Effector memory CD8-positive, alpha-beta T cell (primary cell): ENCODE data around the gene COL18A1.

Experiments used
- ATAC-seq: fragments of 150-1000 bp; cut with Tn5 transposase; replicated peaks from 2 replicates; pipeline ENCODE4 v1.10.0; 2021; ENCODE audit warnings: mild to moderate bottlenecking, moderate library complexity
- DNase-seq, 3 experiments: peaks; one replicate each; pipeline ENCODE4 v3.0.0; 2021
- H3K27ac Mint-ChIP-seq, 2 donors: one replicate each; pipeline ENCODE4 v1.8.0; 2022; ENCODE audit warnings: mild to moderate bottlenecking in 2 of 2, mixed read lengths in 2 of 2, moderate library complexity in 2 of 2
- H3K27me3 Mint-ChIP-seq, 2 donors: one replicate each; pipeline ENCODE4 v1.8.0; 2022; ENCODE audit warnings: mixed read lengths in 2 of 2
- H3K36me3 Mint-ChIP-seq: one replicate; pipeline ENCODE4 v1.8.0; 2022; ENCODE audit warnings: mild to moderate bottlenecking, moderate library complexity, mixed read lengths; ENCODE audit not compliant: insufficient read depth
- H3K4me1 Mint-ChIP-seq, 2 donors: one replicate each; pipeline ENCODE4 v1.8.0; 2022; ENCODE audit warnings: low read depth in 2 of 2, mixed read lengths in 2 of 2
- H3K4me3 Mint-ChIP-seq, 2 donors: one replicate each; pipeline ENCODE4 v1.8.0; 2022; ENCODE audit warnings: mild to moderate bottlenecking in 2 of 2, mixed read lengths in 2 of 2, moderate library complexity in 2 of 2
- H3K9me3 Mint-ChIP-seq, 2 donors: one replicate each; pipeline ENCODE4 v1.8.0; 2022; ENCODE audit warnings: mixed read lengths in 2 of 2

COL18A1 gene

DNA sequence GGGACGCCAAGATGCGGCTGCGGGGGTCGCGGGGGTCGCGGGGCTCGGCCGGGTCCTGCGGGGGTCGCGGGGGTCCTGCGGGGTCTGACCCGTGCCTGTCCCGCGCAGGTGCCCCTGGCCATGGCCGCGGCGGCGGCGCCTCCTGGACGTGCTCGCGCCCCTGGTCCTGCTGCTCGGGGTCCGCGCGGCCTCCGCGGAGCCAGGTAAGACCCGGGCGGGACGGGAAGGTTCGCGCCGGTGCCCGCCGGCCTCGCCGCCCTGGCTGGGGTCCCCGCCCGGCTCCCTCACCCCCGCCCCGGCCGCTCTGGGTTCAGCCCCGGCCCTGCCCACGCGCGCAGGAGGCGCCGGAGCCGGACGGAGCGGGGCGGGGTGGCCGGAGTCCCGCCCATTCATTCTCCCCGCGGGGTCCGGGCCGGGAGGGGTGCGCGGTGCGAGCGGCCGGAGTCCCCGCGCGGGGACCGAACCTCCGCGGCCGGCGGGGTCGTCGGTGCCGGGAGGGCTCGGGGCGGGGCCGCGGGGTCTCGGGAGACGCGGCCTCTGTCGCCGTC lies 380 bp downstream of the COL18A1 start:
- H3K4me1 Mint-ChIP-seq = peaks cover 11 to 13% of the 10 kb centered on the region in 2 donors
- H3K27ac Mint-ChIP-seq = no peak overlapping the region
- H3K9me3 Mint-ChIP-seq = peaks cover 0 to 8% of the 10 kb centered on the region in 2 donors
- no peak for DNase-seq
- H3K27me3 Mint-ChIP-seq = peaks cover 53 to 86% of the 10 kb centered on the region in 2 donors
- no peak overlapping the region for H3K4me3 Mint-ChIP-seq
- H3K36me3 Mint-ChIP-seq = peaks cover 4% of the 10 kb centered on the region
- ATAC-seq = peak; percentile 22

DNA sequence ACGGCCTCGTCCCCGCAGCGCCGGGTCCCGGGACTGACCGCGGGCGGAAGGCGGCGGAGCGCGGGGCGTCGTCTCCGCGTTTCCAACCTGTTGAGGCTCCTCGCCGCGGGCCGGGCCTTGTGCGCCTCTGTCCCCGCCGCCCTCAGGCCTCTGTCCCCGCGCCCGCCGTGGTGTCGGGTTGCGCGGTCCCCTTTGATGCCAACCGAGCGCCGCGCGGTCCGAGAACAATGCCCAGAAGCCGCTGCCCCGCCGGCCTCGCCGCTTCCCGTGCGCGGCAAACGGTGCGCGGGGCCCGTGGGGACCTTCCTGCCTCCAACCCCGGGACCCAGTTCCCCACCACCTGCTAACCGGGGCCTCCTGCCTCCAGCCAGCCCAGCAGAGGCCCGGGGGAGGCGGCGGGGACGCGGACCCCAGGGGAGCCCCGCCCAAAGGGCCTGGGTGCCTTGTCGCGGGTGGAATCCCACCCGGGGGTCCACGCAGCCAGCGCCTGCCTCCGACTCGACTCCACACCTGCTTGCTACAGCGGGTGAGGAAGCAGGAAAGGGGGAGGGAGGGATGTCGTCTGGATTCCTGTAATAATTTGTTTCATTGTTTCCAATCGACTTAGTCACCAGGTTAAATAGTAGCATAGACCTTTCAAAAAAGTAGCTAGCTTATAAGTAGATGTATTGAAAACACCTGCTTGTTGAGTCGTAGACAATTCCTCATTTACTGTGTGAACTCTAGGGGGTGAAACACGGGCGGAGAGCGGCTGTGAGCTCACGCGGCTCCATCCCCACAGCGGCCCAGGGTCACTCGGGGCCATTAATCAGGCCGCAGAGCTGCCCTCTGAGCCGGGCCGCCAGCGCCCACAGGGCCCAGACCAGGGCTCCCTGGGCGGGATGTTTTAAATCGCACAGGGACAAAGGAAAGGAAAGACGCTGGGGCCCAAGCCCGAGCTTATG lies 1.1 kb downstream of the COL18A1 start:
- ATAC-seq = no peak
- Mint-ChIP-seq H3K9me3 (peaks cover 0 to 5% of the 10 kb centered on the region in 2 donors), H3K4me3 (peak overlapping the region; percentile 20 to 52), H3K27me3 (peaks cover 49 to 86% of the 10 kb centered on the region in 2 donors), H3K36me3 (peaks cover 4% of the 10 kb centered on the region), H3K27ac (no peak overlapping the region), H3K4me1 (peaks cover 11 to 13% of the 10 kb centered on the region in 2 donors)
- DNase-seq = no peak

DNA sequence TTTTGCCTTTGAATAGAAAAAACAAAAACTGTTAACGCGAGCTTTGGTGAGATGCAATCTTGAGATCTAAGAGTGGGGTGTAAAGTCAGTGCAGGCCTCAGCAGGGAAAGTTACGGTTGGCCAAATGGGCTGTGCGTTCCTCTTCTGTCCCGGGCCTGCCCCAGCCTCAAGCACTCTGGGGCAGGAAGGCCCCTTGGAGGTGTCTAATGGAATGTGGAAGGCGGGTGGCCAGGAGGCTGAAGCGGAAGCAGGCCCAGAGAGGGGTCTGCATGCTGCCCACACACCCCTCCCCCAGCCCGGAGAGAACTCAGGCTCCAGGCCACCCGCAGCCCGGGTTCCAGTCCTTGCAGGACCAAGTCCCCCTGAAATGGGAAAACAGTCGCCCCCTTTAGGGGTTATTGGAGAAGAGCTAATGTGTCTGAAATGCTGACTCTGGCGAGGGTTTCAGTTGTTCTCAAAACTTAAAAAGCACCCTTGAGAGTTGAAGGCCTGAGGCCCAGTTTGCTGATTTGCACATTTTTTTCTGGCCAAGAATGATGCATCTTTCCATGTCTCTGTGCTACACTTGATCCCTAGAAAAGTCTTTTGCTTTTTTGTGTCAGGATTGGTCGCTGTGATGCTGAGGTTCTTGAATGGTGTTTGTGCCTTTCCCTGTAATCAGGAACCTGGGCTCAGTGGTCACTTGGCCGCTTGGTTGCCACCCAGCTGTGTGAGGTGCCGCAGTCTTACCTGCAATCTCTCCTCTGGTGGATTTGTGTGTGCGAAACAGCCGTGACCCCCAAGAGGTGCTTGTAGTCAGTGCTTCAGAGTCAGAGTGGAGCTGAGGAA lies 2.0 kb downstream of the COL18A1 start:
- no peaks in the 10 kb centered on the region for H3K9me3 Mint-ChIP-seq
- no peak overlapping the region for H3K27ac Mint-ChIP-seq
- peaks cover 4% of the 10 kb centered on the region for H3K36me3 Mint-ChIP-seq
- H3K27me3 Mint-ChIP-seq = peaks cover 43 to 85% of the 10 kb centered on the region in 2 donors
- no peak for ATAC-seq
- H3K4me1 Mint-ChIP-seq = peaks cover 11 to 13% of the 10 kb centered on the region in 2 donors
- no peak for DNase-seq
- peak overlapping the region; percentile 20 to 52 for H3K4me3 Mint-ChIP-seq

DNA sequence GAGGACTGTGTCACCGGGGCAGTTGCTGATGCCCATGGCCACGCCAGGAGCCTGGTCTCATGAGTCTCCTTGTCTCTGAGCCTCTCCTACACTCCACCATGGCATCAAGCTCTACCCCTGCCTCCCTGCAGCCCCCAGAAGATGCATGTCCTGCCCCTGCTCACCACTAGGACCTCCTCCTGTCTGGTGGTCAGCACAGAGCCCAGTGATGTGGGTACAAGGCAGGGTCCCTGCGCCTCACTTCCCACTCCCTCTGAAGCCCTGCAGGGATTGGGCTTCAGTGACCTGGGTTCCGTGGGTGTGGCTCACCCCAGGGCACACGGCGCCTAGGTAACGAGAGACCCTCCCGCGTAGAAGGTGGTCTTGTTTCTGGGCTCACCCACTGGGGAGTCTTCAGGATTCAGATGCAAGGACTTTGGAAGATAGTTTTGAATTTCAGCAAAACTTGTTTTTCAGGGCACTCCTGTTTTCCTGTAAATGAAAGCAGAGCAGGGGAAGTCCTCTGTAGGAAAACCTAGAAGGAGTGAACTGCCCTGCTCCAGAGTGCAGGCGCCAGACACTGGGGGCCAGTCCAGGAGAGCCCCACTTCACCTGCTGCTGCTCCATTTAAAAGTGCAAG lies 2.8 kb downstream of the COL18A1 start:
- peaks cover 11 to 13% of the 10 kb centered on the region in 2 donors for H3K4me1 Mint-ChIP-seq
- peaks cover 4% of the 10 kb centered on the region for H3K36me3 Mint-ChIP-seq
- no peak overlapping the region for H3K4me3 Mint-ChIP-seq
- no peak for ATAC-seq
- peaks cover 42 to 85% of the 10 kb centered on the region in 2 donors for H3K27me3 Mint-ChIP-seq
- no peaks in the 10 kb centered on the region for H3K9me3 Mint-ChIP-seq
- DNase-seq = no peak
- H3K27ac Mint-ChIP-seq = no peak overlapping the region

DNA sequence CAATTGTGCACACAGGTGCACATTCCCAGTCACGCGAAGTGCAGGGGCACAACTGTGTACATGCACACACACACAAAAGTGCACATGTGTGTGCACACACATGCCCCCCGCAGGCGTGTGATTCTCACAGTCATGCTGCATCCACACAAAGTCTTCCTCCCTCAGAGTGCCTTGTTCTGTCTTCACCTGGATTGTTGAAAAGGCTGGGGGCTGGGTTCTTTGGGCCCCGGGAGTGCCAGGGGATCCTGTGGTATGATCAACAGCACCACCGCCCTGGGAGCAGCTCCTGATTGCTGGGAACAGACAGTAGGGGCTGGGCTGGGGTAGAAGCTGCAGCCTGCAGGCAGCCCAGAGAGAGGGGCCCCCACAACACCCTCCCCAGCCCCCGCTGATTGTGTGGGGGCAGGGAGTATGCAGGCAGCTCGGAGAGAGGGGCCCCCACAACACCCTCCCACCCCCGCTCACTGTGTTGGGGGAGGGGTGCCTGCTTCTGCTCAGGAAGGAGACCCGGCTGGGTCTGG lies 3.4 kb downstream of the COL18A1 start:
- DNase-seq (no peak), ATAC-seq (no peak)
- H3K36me3 Mint-ChIP-seq = peaks cover 4% of the 10 kb centered on the region
- peaks cover 11 to 12% of the 10 kb centered on the region in 2 donors for H3K4me1 Mint-ChIP-seq
- H3K27me3 Mint-ChIP-seq = peaks cover 39 to 85% of the 10 kb centered on the region in 2 donors
- no peak overlapping the region for H3K4me3 Mint-ChIP-seq
- H3K9me3 Mint-ChIP-seq = no peaks in the 10 kb centered on the region
- H3K27ac Mint-ChIP-seq = no peak overlapping the region

DNA sequence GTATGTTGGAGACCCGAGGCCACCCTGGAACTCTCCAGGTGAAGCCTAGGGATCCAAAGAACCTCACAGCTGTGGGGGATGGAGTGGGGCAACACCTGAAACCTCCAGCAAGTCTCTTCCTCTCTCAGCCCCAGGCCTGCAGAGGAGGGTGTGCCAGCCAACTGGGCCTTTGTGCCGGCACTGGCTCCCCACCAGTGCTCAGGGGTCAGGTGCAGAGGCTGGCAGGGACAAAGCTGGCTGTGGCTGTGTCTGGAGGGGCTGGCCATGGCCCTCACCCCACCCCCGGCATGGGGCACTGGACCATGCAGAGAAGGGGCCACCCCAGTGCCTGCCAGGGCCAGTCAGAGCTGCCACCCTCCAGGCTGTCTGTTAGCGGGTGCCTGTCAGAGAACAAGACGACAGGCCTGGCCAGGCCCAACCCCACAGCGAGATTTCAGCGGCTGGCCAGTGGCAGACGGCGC lies 3.9 kb downstream of the COL18A1 start:
- Mint-ChIP-seq H3K4me1 (peaks cover 8 to 9% of the 10 kb centered on the region in 2 donors), H3K27ac (no peak overlapping the region), H3K9me3 (no peaks in the 10 kb centered on the region), H3K4me3 (no peak overlapping the region), H3K36me3 (peaks cover under 1% of the 10 kb centered on the region), H3K27me3 (peaks cover 34 to 80% of the 10 kb centered on the region in 2 donors)
- DNase-seq = no peak
- no peak for ATAC-seq

DNA sequence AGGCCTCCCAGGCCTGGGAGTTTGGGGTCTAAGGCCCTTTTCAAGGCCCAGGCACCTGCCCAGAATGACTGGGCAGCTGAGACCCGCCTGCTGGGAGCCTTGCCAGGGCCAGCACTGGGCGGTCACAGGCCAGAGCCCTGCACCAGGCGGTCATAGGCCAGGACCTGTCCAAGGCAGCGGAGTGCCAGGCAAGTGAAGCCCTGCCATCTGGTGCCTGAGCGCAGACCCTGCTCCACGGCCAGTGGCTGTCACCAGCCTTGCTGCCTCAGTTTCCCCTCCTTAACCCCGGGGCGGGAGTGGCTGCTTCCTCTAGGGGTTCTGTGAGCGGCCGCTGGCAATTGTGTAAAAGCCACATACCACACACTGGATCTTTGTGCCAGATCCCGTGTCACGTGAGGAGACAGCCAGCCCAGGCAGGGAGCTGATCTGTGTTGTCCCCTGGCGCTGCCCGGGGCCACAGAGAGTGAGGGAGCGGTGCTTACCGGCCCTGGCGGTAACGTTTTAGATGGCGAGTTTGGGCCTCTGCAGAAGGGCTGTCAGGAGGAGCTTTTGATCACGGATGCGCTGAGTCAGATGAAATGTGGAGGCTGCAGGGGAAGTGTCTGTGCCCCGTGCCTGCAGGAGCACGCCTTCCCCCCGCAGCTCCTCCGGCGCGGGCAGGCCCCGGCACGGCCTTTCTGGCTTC lies 4.6 kb downstream of the COL18A1 start:
- ATAC-seq = no peak

DNA sequence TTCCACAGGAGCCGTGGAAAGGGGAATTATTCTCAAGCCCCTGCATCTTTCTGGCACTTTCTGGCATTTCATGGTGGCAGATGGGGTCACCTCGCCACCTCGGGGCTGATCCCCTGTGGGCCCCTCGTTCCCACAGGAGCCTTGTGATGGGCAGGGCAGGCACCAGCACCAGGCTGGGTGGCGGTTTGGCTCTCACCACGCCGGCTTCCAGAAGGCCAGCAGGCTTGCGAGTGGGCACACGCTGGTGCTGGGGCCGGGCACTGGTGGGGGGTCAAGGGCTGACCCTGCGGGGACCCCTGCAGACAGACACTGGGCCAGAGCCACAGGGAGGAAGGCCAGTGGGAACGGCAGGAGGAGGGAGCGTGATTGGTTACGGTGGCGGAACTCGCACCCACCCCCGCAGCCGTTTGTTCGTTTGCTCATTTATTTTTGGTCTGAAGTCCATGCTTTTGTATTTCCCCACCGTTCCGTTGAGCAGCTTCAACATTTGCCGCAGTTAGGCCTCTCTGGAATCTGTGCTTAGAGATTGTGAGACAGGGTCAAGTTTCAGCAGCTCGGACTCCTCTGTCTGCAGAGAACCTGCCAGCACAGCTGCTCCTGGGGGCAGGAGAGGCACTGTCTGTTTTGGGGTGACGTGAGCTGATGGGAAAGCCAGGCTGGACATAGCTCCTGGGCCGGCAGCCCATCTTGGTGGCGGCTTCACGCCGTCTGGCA lies 5.3 kb downstream of the COL18A1 start:
- ATAC-seq (no peak), DNase-seq (no peak)
- Mint-ChIP-seq H3K27me3 (peaks cover 28 to 86% of the 10 kb centered on the region in 2 donors), H3K4me1 (peaks cover 3 to 4% of the 10 kb centered on the region in 2 donors), H3K9me3 (no peaks in the 10 kb centered on the region), H3K4me3 (no peak overlapping the region), H3K27ac (no peak overlapping the region), H3K36me3 (no peaks in the 10 kb centered on the region)

More for the DNA sequence above, 4.6 kb downstream of the COL18A1 start:
- Mint-ChIP-seq H3K27ac (no peak overlapping the region), H3K9me3 (no peaks in the 10 kb centered on the region), H3K36me3 (no peaks in the 10 kb centered on the region), H3K4me3 (no peak overlapping the region), H3K4me1 (peaks cover 3 to 4% of the 10 kb centered on the region in 2 donors), H3K27me3 (peaks cover 28 to 79% of the 10 kb centered on the region in 2 donors)
- no peak for DNase-seq

DNA sequence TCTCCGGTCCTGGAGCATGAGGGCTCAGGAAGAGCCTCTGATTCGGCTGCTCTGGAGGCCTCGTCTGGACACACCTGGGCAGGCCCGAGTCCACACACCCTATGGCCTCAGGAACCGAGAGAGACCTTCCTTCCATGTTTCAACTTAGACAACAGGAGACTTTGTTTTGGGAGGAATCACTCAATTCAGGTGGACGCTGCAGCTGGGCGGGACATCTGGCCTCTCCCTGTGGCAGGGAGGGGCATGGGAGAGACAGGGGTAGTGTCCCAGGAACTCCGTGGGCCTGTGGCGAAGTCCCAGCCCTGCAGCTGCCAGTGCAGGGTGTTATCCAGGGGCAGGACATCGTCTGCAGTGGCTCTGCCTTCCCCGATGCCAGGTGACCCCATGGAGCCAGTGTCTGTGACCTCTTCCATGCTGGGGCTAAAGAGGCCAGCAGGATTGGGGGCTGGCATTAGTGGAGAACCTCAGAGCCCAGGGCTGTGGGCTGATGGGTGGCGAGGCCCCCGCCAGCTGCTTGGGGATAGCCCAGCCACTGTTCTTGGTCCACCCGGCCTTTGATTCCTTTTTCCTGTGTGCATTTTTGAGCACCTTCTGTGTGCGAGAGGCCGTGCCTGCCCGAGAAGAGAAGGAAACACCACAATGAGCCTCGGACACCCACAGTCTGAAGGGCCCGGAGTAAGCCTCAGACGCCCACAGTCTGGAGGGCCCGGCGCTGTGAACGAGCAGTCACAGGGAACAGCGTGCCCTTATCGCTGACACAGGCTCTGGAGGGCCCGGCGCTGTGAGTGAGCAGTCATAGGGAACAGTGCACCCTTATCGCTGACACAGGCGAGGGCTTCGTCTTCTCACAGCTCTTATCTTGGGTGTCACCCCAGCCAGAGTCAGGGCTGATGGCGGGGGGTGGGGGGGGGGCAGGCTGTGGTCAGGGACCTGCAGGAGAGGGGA lies 6.2 kb downstream of the COL18A1 start:
- H3K27me3 Mint-ChIP-seq = peaks cover 28 to 86% of the 10 kb centered on the region in 2 donors

DNA sequence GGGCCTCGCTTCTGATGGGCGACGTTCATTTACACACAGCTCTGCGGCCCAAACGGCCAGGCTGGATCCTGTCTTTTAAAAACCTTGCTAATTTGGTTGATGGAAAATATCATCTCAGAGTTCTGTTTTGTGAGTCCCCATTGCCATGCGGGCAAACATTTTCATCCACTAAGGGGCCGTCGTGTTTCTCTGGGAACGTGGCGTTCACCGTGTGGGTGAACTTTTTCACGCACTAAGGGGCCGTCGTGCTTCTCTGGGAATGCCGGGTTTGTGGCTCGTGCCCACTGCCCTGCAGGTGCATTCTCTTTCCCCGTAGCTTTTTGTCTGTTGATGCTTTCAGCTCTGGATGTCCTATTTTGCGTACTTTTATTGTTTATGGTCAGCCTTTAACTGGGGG lies 6.8 kb downstream of the COL18A1 start:
- ATAC-seq (no peak), DNase-seq (no peak)
- Mint-ChIP-seq H3K27ac (no peak overlapping the region), H3K4me3 (no peak overlapping the region), H3K27me3 (peaks cover 22 to 85% of the 10 kb centered on the region in 2 donors), H3K9me3 (no peaks in the 10 kb centered on the region), H3K4me1 (no peaks in the 10 kb centered on the region), H3K36me3 (no peaks in the 10 kb centered on the region)

More for the DNA sequence above, 6.2 kb downstream of the COL18A1 start:
- no peak for ATAC-seq
- peaks cover 3 to 4% of the 10 kb centered on the region in 2 donors for H3K4me1 Mint-ChIP-seq
- no peak overlapping the region for H3K4me3 Mint-ChIP-seq
- no peak for DNase-seq
- H3K27ac Mint-ChIP-seq = no peak overlapping the region
- no peaks in the 10 kb centered on the region for H3K9me3 Mint-ChIP-seq
- H3K36me3 Mint-ChIP-seq = no peaks in the 10 kb centered on the region

DNA sequence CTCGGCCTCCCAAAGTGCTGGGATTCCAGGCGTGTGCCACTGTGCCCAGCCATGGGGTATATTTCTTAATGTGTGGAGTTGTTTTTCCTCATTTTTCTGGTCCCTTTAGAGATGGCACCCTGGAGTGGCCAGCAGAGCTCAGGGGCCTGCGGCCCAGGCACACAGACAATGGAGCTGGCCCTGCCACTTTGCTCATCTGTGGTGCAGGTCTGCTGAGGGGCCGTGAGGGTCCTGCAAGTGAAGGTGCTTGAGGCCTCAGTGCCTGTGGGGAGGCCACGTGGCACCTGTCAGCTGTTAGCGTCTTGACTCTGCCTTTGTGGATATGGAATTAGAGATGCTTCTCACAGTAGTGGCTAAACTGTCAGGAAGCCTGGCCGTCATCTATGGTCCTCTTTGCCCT lies 7.5 kb downstream of the COL18A1 start:
- H3K4me1 Mint-ChIP-seq = no peaks in the 10 kb centered on the region

More for the DNA sequence above, 7.5 kb downstream of the COL18A1 start:
- no peak overlapping the region for H3K27ac Mint-ChIP-seq
- H3K27me3 Mint-ChIP-seq = peaks cover 21 to 85% of the 10 kb centered on the region in 2 donors
- no peaks in the 10 kb centered on the region for H3K9me3 Mint-ChIP-seq
- no peak for DNase-seq
- H3K36me3 Mint-ChIP-seq = no peaks in the 10 kb centered on the region
- ATAC-seq = no peak
- H3K4me3 Mint-ChIP-seq = no peak overlapping the region
